ENCODE data around the gene SCAANT1.

SCAANT1 gene

DNA sequence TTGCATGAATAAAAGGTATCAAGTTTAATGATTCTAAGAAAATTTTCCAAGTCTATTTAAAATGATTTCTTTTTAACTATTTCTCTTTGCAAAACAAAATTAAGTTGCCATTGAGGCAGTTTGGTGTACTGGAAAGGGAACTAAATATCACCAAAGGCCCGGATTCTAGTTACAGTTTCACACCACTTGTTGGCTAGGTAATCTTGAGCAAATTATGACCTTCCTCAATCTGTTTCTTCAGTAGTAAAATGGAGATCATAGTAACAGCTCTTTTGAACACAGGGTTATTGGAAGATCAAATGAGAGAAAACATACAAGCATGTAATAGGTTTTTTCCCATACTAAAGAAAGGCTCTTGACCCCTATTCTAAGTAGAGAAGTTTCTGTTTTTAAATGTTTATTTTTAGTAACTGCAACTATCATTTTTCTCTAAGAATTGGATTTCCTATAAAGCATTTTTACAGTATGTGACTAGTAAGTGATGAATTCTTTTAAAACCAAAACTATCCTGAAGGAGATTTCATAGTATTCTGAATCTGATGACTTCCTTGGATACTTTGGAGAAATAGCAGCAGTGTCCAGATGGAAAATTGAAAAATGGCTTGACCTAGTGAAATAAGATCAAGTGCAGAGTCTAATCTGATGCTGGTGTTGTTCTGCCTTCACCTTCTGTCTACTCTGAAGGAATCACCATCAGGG is 15.7 kb downstream of the SCAANT1 start:
- no peak for DNase-seq

GRCh38 chr3:63895422-63896189 is 16.6 kb downstream of the SCAANT1 start:
- DNase-seq: no peak

- no peak for DNase-seq
Measured at GRCh38 chr3:63892773-63893352, 19.3 kb downstream of the SCAANT1 start.

GRCh38 chr3:63891518-63891917 is 20.7 kb downstream of the SCAANT1 start:
- no peak for DNase-seq

GRCh38 chr3:63886858-63887257 is 25.3 kb downstream of the SCAANT1 start:
- no peak for DNase-seq

- DNase-seq: no peak
Measured at GRCh38 chr3:63880653-63881052, 31.5 kb downstream of the SCAANT1 start.

- no peak for DNase-seq
Measured at GRCh38 chr3:63878394-63879060, 33.7 kb downstream of the SCAANT1 start.

DNA sequence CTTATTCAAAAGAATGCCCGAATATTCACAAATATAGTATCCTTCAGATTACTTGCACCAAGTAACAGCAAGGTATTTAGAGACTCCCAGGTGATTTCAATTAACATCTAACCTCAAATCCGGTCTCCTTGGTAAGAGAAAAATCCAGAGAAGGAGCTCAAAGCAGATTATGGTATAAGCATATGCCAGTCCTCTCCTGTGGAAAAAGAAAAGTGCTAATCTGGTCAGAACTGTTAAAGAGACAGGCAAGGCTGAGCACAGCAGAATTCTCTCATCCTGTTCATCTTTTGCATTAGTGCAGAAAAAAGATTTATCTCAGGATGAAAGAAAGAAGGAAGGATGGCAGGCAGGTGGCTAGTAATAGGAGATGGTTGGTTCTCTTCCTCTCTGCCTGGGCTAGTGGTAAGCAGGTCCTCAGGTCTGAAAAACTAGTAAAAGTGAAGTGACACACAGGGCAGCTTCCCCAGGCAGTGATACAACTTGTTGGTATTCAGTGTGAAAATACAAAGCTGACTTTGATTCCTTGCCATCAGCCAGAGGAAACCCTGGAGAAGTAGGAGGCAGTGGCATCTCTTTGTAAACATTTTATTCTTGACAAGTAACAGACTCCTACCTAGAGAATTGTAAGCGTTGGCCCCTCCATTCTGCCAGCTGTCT is 34.3 kb downstream of the SCAANT1 start:
- no peak for DNase-seq

GRCh38 chr3:63876260-63876659 is 35.9 kb downstream of the SCAANT1 start:
- DNase-seq: no peak

GRCh38 chr3:63875510-63875909 is 36.7 kb downstream of the SCAANT1 start:
- DNase-seq: no peak

- no peak for DNase-seq
Measured at GRCh38 chr3:63874769-63875168, 37.4 kb downstream of the SCAANT1 start.

DNA sequence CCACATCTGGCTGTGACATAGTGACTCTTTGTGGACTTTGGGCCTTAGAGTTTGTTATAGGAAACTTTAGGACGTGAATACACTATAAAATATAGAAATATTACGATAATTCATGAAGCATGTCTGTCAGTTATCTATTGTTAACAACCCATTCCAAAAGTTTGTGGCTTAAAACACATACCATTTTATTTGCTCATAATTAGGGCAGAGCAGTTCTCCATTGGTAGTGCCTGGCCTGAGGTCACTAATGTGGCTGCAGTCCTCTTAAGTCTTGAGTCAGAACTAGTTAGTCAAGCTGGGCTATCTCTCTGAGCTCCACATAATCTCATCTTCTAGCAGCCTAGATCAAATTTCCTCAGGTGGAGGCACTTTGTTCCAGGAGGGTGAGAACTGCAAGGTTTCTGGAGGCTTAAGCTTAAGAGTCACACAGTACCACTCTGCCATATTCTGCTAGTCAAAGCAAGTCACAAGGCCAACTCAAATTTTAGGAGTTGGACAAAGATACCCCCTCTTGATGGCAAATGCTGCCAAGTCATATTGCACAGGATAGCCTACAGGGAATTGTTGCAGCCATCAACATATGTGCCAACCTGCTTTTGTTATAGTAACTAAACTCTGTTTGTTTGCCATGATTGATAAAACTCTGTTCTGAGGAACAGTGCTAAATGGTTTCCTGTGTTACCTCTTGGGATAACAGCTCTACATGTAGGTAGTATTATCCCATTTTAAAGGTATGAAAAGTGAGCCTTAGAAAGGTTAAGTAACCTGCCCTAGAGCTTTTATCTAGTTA is 39.9 kb downstream of the SCAANT1 start:
- DNase-seq: no peak

DNA sequence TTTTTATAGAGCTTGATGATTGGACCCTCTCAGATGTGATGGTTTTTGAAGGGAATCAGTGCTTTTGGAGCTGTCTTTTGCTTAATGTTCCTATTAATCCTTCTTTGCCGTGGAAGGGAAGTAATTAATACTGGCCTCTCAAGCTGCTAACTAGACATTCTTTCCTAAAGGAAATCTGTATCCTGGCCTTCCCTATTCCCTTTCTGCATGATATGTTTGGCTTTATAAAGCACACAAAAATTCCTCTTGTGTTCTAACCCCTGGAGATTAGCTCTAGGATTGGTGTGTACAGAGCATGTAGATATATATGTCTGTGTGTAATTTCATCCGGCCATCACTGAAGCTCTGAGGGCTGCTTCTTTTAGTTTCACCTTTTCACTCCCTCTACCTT is 41.6 kb downstream of the SCAANT1 start:
- DNase-seq: no peak

DNA sequence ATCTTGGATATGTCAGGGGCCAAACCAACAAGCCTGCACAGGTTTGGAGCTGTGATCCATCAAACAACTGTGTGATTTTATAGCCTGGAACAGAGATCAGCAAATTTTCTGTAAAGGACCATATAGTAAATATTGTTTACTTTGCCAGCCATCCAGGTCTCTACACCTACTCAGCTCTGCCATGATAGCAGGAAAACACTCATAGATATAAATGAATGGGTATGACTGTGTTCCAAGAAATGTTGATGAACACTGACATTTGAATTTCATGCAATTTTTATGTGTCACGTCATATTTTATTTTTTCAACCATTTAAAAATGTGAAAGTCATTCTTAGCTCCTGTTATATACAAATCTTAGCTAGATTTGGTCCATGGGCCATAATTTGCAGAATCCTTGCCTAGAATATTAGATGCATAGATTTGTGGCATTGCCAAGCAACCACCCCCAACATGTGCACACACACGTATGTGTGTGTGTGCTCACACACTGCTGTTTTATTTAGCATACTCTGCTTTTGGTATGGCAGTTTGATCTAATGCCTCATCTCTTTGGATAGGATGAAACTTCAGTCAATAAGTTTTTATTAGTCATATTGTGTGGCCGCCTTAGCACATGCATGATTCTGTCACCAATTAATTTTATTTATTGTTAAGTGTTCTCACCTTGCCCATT is 42.1 kb downstream of the SCAANT1 start:
- no peak for DNase-seq

- no peak for DNase-seq
Measured at GRCh38 chr3:63867225-63867624, 45.0 kb downstream of the SCAANT1 start.

DNA sequence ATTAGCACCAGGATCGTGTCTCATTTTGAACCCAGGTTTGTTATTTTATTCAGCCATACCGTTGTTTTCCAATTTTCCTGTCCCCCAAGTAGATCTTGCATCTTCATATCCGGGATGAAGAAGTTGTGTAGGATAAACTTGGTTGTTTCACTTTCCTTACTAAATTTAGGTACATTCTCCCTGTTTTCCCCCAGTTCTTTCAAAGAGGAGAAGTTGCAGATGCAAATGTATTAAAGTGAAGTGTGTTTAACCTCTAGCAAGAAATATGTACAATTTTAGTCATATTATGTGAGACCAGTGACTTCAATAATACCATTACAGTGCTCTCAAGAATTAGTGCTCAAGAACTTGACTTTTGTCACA is 47.2 kb downstream of the SCAANT1 start:
- DNase-seq: no peak

DNA sequence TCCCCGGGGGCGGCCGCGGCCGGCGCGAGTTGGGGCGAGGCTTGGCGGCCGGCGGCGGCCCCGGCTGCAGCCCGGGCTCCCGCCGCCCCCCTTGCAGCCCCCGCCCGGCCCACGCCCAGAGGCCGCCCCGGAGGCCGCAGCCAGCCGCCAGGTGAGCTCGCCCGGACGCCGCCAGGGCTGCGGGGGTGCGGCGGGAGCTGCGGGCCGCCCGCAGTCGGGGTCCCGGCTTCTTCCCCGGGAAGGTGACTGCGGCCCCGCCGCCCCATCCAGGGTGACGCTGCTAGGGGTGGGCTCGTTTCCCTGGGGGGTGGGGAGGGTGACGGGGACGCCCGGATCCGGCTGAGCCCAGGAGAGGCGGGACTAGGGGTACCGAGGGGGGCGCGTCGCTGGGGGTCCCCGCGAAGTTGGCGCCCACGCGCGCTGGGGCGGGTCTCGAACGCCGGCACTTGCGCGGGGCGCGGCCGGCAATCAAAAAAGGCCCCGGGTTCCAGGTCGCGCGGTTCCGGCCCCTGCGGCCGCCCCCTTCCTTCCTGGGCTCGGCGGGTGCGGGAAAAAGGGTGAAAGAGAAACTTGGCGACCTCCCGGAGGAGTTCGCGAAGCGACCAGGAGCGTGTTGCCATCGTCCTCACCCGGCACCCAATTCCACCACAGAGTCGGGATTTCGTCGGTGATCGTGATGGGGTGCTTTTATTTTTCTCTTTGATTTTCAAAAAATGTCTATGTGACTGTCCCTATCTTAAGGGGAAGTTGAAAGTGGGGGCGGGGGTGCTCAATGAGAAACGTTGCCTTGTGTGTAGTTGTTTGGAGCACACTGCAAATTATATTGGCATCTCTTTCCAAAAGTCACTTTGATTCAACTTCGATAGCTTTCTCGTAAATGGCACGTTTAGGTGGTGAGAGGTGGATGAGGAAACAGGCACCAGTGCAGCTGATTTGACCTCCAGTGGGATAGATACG is 47.9 kb downstream of the SCAANT1 start:
- DNase-seq: peak in 5 of 6 experiments; percentile 11 to 35 (median 34)

- DNase-seq: peak; percentile 49 to 69 (median 62)
Measured at GRCh38 chr3:63863150-63864007, 48.8 kb downstream of the SCAANT1 start, which contains the start of the genes ATXN7 and THOC7. Gene ATXN7, plus strand, starts transcription at chr3:63863867. Its CDS starts 48,732 bp downstream, at chr3:63912599. Gene THOC7, minus strand, starts transcription at chr3:63863805. Its CDS starts 15 bp downstream, at chr3:63863790.

DNA sequence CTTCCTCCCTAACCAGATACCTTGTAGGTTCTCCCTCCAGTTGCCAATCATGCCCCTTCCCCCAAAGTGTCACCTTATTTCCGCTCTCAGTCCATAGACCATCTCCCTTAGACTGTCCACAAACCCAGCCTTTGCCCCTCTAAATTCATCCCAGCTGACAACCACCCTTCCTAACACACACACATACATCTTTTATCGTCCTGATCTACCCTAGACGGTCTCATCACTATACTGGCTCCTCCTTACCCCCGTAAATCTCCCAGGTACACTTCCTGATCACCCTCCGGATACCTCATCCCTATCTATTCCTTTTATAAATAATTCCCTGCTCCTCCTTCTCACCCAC is 49.4 kb downstream of the SCAANT1 start:
- DNase-seq: no peak

Data from stimulated activated naive CD4-positive, alpha-beta T cell (primary cell).